Measurements from ENCODE around the gene PANX2.
A peak's percentile ranks its signal among the peaks of the same experiment; 100 is the strongest.

PANX2 gene

DNA sequence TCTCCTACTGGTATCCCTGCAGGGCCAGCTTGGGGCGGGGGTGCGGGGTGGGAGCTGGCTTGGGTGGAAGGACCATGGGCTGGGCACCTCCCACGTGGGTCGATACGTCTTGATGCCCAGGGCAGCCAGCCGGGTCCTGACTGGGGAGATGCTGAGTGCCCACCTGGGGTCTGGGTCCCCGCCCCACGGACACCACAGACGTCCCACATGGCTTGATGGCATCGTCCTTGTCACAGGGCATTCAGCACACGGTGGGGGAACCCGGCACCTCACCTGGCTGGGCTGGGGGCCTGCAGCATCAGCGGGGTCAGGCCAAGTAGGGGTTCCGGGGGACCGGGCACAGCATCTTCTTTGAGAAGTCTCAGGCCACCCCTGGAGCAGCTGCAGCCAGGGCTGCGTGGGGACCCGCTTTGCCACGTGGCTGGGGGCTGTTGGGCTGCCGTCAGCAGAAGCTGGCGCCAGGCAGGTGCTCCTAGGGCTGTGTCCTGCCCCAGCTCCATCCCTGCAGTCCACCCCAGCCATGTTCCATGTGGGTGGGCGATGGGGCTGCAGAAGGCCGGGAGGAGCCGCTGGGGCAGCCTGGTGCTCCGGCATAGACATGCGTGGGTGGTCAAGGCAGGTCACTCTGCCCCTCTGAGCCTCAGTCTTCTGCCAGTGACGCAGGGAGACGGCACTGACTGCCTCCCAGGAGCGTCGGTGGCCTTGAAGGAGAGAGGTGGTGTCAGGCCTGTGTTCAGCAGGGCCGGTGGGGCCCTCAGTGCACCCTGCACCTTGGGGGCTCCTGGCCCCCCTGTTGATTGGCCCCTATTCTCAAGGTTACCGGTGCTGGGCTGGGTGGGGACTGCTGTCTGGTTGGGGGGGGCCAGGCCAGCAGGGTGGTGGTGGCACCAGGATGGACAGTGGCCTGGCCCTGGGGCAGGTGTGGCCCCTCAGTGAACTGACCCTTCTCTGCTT lies 38.7 kb downstream of the PANX2 start:
- Histone ChIP-seq H3K9me2 (replicated peaks; ENCODE audit: insufficient read depth, low read length) (no peaks in the 10 kb centered on the region), H3K9ac (ENCODE audit: low read length) (no peak overlapping the region), H2AFZ (ENCODE audit: low read length) (no peak overlapping the region), H3K9me3 (replicated peaks; ENCODE audit: insufficient read depth, low read length) (no peaks in the 10 kb centered on the region), H3K36me3 (replicated peaks; ENCODE audit: insufficient read depth, low read length) (no peaks in the 10 kb centered on the region; the same call in 1 of the 2 replicates), H3K27ac (ENCODE audit: low read length) (no peak overlapping the region), H3F3A (ENCODE audit: insufficient read depth, low read length) (no peaks in the 10 kb centered on the region), H3K4me3 (ENCODE audit: low read length) (no peak overlapping the region), H3K79me2 (ENCODE audit: low read length) (peaks cover 12% of the 10 kb centered on the region), H3K4me1 (ENCODE audit: low read length) (no peaks in the 10 kb centered on the region), H4K20me1 (ENCODE audit: insufficient read depth, low read length) (no peaks in the 10 kb centered on the region), H3K4me2 (ENCODE audit: low read depth, low read length) (no peak overlapping the region), H3K27me3 (replicated peaks; ENCODE audit: insufficient read depth, low read length) (no peaks in the 10 kb centered on the region)
- no peak for DNase-seq
- TF ChIP-seq EZH2phosphoT487 (IDR thresholded peaks at IDR 0.05; ENCODE audit: low read length) (no peak), EZH2 (optimal IDR thresholded peaks at IDR 0.05; ENCODE audit: low read depth, low read length) (no peak), CTCF (IDR thresholded peaks at IDR 0.05; ENCODE audit: low read length) (no peak)

GRCh38 chr22:50209893-50210292 lies 39.4 kb downstream of the PANX2 start:
- H3K9ac ChIP-seq (ENCODE audit: low read length), result no peak overlapping the region
- H3K9me2 ChIP-seq (replicated peaks; ENCODE audit: insufficient read depth, low read length), result no peaks in the 10 kb centered on the region
- peak; percentile 67 for DNase-seq
- H3K27ac ChIP-seq (ENCODE audit: low read length), result no peak overlapping the region
- no peaks in the 10 kb centered on the region for H3K27me3 ChIP-seq (replicated peaks; ENCODE audit: insufficient read depth, low read length)
- H3K4me2 ChIP-seq (ENCODE audit: low read depth, low read length), result no peak overlapping the region
- no peaks in the 10 kb centered on the region for H3K4me1 ChIP-seq (ENCODE audit: low read length)
- H4K20me1 ChIP-seq (ENCODE audit: insufficient read depth, low read length), result no peaks in the 10 kb centered on the region
- H3K4me3 ChIP-seq (ENCODE audit: low read length), result no peak overlapping the region
- no peak overlapping the region for H2AFZ ChIP-seq (ENCODE audit: low read length)
- H3F3A ChIP-seq (ENCODE audit: insufficient read depth, low read length), result no peaks in the 10 kb centered on the region
- H3K79me2 ChIP-seq (ENCODE audit: low read length), result peaks cover 16% of the 10 kb centered on the region
- H3K9me3 ChIP-seq (replicated peaks; ENCODE audit: insufficient read depth, low read length), result no peaks in the 10 kb centered on the region
- H3K36me3 ChIP-seq (replicated peaks; ENCODE audit: insufficient read depth, low read length), result no peaks in the 10 kb centered on the region; the same call in 1 of the 2 replicates
- no peak for TF ChIP-seq EZH2phosphoT487 (IDR thresholded peaks at IDR 0.05; ENCODE audit: low read length)
- TF ChIP-seq CTCF (IDR thresholded peaks at IDR 0.05; ENCODE audit: low read length), result peak; percentile 88
- no peak for TF ChIP-seq EZH2 (optimal IDR thresholded peaks at IDR 0.05; ENCODE audit: low read depth, low read length)

- H3K4me2 ChIP-seq (ENCODE audit: low read depth, low read length), result no peak overlapping the region
- no peaks in the 10 kb centered on the region for H3K27me3 ChIP-seq (replicated peaks; ENCODE audit: insufficient read depth, low read length)
- H3K9ac ChIP-seq (ENCODE audit: low read length), result no peak overlapping the region
- DNase-seq, result no peak
- H3K9me3 ChIP-seq (replicated peaks; ENCODE audit: insufficient read depth, low read length), result no peaks in the 10 kb centered on the region
- H3K4me3 ChIP-seq (ENCODE audit: low read length), result no peak overlapping the region
- no peaks in the 10 kb centered on the region for H3K4me1 ChIP-seq (ENCODE audit: low read length)
- H3K27ac ChIP-seq (ENCODE audit: low read length), result no peak overlapping the region
- H3F3A ChIP-seq (ENCODE audit: insufficient read depth, low read length), result no peaks in the 10 kb centered on the region
- peaks cover 20% of the 10 kb centered on the region for H3K79me2 ChIP-seq (ENCODE audit: low read length)
- H3K9me2 ChIP-seq (replicated peaks; ENCODE audit: insufficient read depth, low read length), result no peaks in the 10 kb centered on the region
- H2AFZ ChIP-seq (ENCODE audit: low read length), result no peak overlapping the region
- H3K36me3 ChIP-seq (replicated peaks; ENCODE audit: insufficient read depth, low read length), result no peaks in the 10 kb centered on the region; the same call in 1 of the 2 replicates
- H4K20me1 ChIP-seq (ENCODE audit: insufficient read depth, low read length), result no peaks in the 10 kb centered on the region
- TF ChIP-seq EZH2 (optimal IDR thresholded peaks at IDR 0.05; ENCODE audit: low read depth, low read length), result no peak
- TF ChIP-seq EZH2phosphoT487 (IDR thresholded peaks at IDR 0.05; ENCODE audit: low read length), result no peak
- TF ChIP-seq CTCF (IDR thresholded peaks at IDR 0.05; ENCODE audit: low read length), result no peak
Observed at GRCh38 chr22:50210378-50211139, 40.0 kb downstream of the PANX2 start.

Measured in MM.1S (cell line).